ENCODE data around the gene NOL4L.

NOL4L gene

GRCh38 chr20:32603046-32603726 is 18.1 kb upstream of the NOL4L start:
- H3K27me3 ChIP-seq = peaks cover 12% of the 10 kb centered on the region
- H3K4me3 ChIP-seq (ENCODE audit: low read depth in 1 of 2, low read length in 1 of 2) = no peak overlapping the region
- no peak for TF ChIP-seq CTCF (IDR thresholded peaks at IDR 0.05)
- H3K9me3 ChIP-seq = no peaks in the 10 kb centered on the region
- no peak overlapping the region for H3K27ac ChIP-seq
- H3K36me3 ChIP-seq = no peaks in the 10 kb centered on the region
- no peaks in the 10 kb centered on the region for H3K4me1 ChIP-seq (ENCODE audit: control insufficient read depth in 1 of 2, insufficient read depth in 1 of 2, low read depth in 1 of 2, low read length in 1 of 2)

GRCh38 chr20:32602273-32602672 is 17.1 kb upstream of the NOL4L start:
- TF ChIP-seq CTCF (IDR thresholded peaks at IDR 0.05) = no peak
- no peaks in the 10 kb centered on the region for H3K9me3 ChIP-seq
- no peaks in the 10 kb centered on the region for H3K4me1 ChIP-seq (ENCODE audit: control insufficient read depth in 1 of 2, insufficient read depth in 1 of 2, low read depth in 1 of 2, low read length in 1 of 2)
- no peaks in the 10 kb centered on the region for H3K36me3 ChIP-seq
- H3K4me3 ChIP-seq (ENCODE audit: low read depth in 1 of 2, low read length in 1 of 2) = no peak overlapping the region
- peaks cover 12% of the 10 kb centered on the region for H3K27me3 ChIP-seq
- H3K27ac ChIP-seq = no peak overlapping the region

- H3K9me3 ChIP-seq = no peaks in the 10 kb centered on the region
- H3K27me3 ChIP-seq = peaks cover 7% of the 10 kb centered on the region
- no peaks in the 10 kb centered on the region for H3K4me1 ChIP-seq (ENCODE audit: control insufficient read depth in 1 of 2, insufficient read depth in 1 of 2, low read depth in 1 of 2, low read length in 1 of 2)
- no peak overlapping the region for H3K4me3 ChIP-seq (ENCODE audit: low read depth in 1 of 2, low read length in 1 of 2)
- no peak overlapping the region for H3K27ac ChIP-seq
- no peaks in the 10 kb centered on the region for H3K36me3 ChIP-seq
- no peak for TF ChIP-seq CTCF (IDR thresholded peaks at IDR 0.05)
Measured at GRCh38 chr20:32600681-32601237, 15.6 kb upstream of the NOL4L start.

- Histone ChIP-seq H3K27ac (no peak overlapping the region), H3K27me3 (no peaks in the 10 kb centered on the region)
- no peak for TF ChIP-seq CTCF (IDR thresholded peaks at IDR 0.05)
Measured at GRCh38 chr20:32599783-32600340, 14.7 kb upstream of the NOL4L start.

GRCh38 chr20:32598606-32599005 is 13.5 kb upstream of the NOL4L start:
- H3K4me1 ChIP-seq (ENCODE audit: control insufficient read depth in 1 of 2, insufficient read depth in 1 of 2, low read depth in 1 of 2, low read length in 1 of 2) = no peaks in the 10 kb centered on the region
- H3K9me3 ChIP-seq = no peaks in the 10 kb centered on the region
- TF ChIP-seq CTCF (IDR thresholded peaks at IDR 0.05) = no peak
- no peaks in the 10 kb centered on the region for H3K36me3 ChIP-seq
- H3K27ac ChIP-seq = no peak overlapping the region
- H3K27me3 ChIP-seq = no peaks in the 10 kb centered on the region
- no peak overlapping the region for H3K4me3 ChIP-seq (ENCODE audit: low read depth in 1 of 2, low read length in 1 of 2)

More at GRCh38 chr20:32599783-32600340, 14.7 kb upstream of the NOL4L start:
- H3K4me1 ChIP-seq (ENCODE audit: control insufficient read depth in 1 of 2, insufficient read depth in 1 of 2, low read depth in 1 of 2, low read length in 1 of 2) = no peaks in the 10 kb centered on the region
- no peaks in the 10 kb centered on the region for H3K9me3 ChIP-seq
- H3K4me3 ChIP-seq (ENCODE audit: low read depth in 1 of 2, low read length in 1 of 2) = no peak overlapping the region
- no peaks in the 10 kb centered on the region for H3K36me3 ChIP-seq
